ENCODE results near the gene ARHGEF11. TPM values are rescaled to one million over a fixed set of nuclear protein-coding genes. Genes with fewer than 3 reads are reported as not detected.

Gene ARHGEF11
- total RNA-seq, 4 donors from 2014 or later: 56.7 to 127 (median 89.9) TPM

GRCh38 chr1:156909671-156910070 lies 135.9 kb downstream of the ARHGEF11 start:
- peaks cover 0 to 6% (median 0%) of the 10 kb centered on the region in 3 donors for H3K36me3 ChIP-seq
- H3K27me3 ChIP-seq: no peaks in the 10 kb centered on the region
- H3K4me3 ChIP-seq: no peak overlapping the region
- DNase-seq: no peak
- H3K27ac ChIP-seq: no peak overlapping the region
- no peaks in the 10 kb centered on the region for H3K9me3 ChIP-seq
- no peak for TF ChIP-seq CTCF (IDR thresholded peaks at IDR 0.05)
- TF ChIP-seq POLR2A (IDR thresholded peaks at IDR 0.05): no peak
- peaks cover 0 to 12% (median 0%) of the 10 kb centered on the region in 4 donors for H3K4me1 ChIP-seq

GRCh38 chr1:156908955-156909354 lies 136.6 kb downstream of the ARHGEF11 start:
- TF ChIP-seq CTCF (IDR thresholded peaks at IDR 0.05) (no peak), POLR2A (IDR thresholded peaks at IDR 0.05) (no peak)
- Histone ChIP-seq H3K9me3 (no peaks in the 10 kb centered on the region), H3K4me1 (peaks cover 0 to 12% (median 0%) of the 10 kb centered on the region in 4 donors), H3K36me3 (peaks cover 0 to 6% (median 0%) of the 10 kb centered on the region in 3 donors), H3K4me3 (no peak overlapping the region), H3K27ac (no peak overlapping the region), H3K27me3 (no peaks in the 10 kb centered on the region)
- DNase-seq: no peak

GRCh38 chr1:156908541-156908940 lies 137.0 kb downstream of the ARHGEF11 start:
- Histone ChIP-seq H3K4me3 (no peak overlapping the region), H3K4me1 (peaks cover 0 to 12% (median 0%) of the 10 kb centered on the region in 4 donors), H3K36me3 (peaks cover 0 to 6% (median 0%) of the 10 kb centered on the region in 3 donors), H3K27ac (no peak overlapping the region), H3K27me3 (no peaks in the 10 kb centered on the region), H3K9me3 (no peaks in the 10 kb centered on the region)
- no peak for DNase-seq
- TF ChIP-seq POLR2A (IDR thresholded peaks at IDR 0.05) (no peak), CTCF (IDR thresholded peaks at IDR 0.05) (no peak)

GRCh38 chr1:156906206-156906906 lies 139.2 kb downstream of the ARHGEF11 start:
- H3K4me3 ChIP-seq: no peak overlapping the region
- H3K27me3 ChIP-seq: no peaks in the 10 kb centered on the region
- no peaks in the 10 kb centered on the region for H3K36me3 ChIP-seq
- H3K27ac ChIP-seq: no peak overlapping the region
- no peak for TF ChIP-seq CTCF (IDR thresholded peaks at IDR 0.05)
- TF ChIP-seq POLR2A (IDR thresholded peaks at IDR 0.05): no peak
- H3K9me3 ChIP-seq: no peaks in the 10 kb centered on the region
- DNase-seq: no peak
- peaks cover 0 to 12% (median 0%) of the 10 kb centered on the region in 4 donors for H3K4me1 ChIP-seq

GRCh38 chr1:156905651-156906050 lies 139.9 kb downstream of the ARHGEF11 start:
- Histone ChIP-seq H3K36me3 (no peaks in the 10 kb centered on the region), H3K4me1 (peaks cover 0 to 11% (median 0%) of the 10 kb centered on the region in 4 donors), H3K27ac (no peak overlapping the region), H3K4me3 (no peak overlapping the region), H3K9me3 (no peaks in the 10 kb centered on the region), H3K27me3 (no peaks in the 10 kb centered on the region)
- no peak for DNase-seq
- no peak for TF ChIP-seq CTCF (IDR thresholded peaks at IDR 0.05)
- no peak for TF ChIP-seq POLR2A (IDR thresholded peaks at IDR 0.05)

All from Peyer's patch (tissue), 4 donors.